A673 (cell line): ENCODE data around the gene TRAF3IP1. TPM values are rescaled to one million over a fixed set of nuclear protein-coding genes. Genes with fewer than 3 reads are reported as not detected.

ENCODE experiments used
- BruUV-seq: library from RNA; stranded (reverse); fragments of 400-500 nt; replicated peaks from 2 replicates; lab custom pipeline; 2021; lab: Mats Ljungman, UMichigan
- CTCF ChIA-PET: fragments of 300-600 bp; sonication (Branson Sonifier 250); formaldehyde crosslinking; loops from one replicate; lab custom pipeline; 2022; ENCODE audit warnings: antibody characterized with exemption; lab: Charles Lee
- POLR2A ChIA-PET: fragments of 300-600 bp; sonication (Branson Sonifier 250); formaldehyde crosslinking; loops from one replicate; lab custom pipeline; 2022; ENCODE audit warnings: antibody characterized with exemption; ENCODE audit not compliant: low non-redundant PET; lab: Charles Lee
- DNase-seq: peaks from one replicate; pipeline ENCODE4 v3.0.0-alpha.2; 2015; ENCODE audit warnings: low spot score
- H3K27ac ChIP-seq: fragments of 200-600 bp; sonication (generic); 2 replicates; pipeline ENCODE4 v1.5.1; 2016; ENCODE audit warnings: mixed run types, low read depth, mild to moderate bottlenecking, mixed read lengths, antibody characterized with exemption, low read length; ENCODE audit not compliant: poor library complexity, severe bottlenecking
- H3K27me3 ChIP-seq: fragments of 200-600 bp; sonication (generic); replicated peaks from 2 replicates; pipeline ENCODE4 v1.6.1; 2017; ENCODE audit warnings: mixed run types, low read depth, mild to moderate bottlenecking, mixed read lengths, antibody characterized with exemption, low read length; ENCODE audit not compliant: insufficient read depth, poor library complexity
- H3K36me3 ChIP-seq: fragments of 200-600 bp; sonication (generic); 2 replicates; pipeline ENCODE4 v1.6.1; 2016; ENCODE audit warnings: mixed run types, mild to moderate bottlenecking, mixed read lengths, antibody characterized with exemption, low read length; ENCODE audit not compliant: insufficient read depth, poor library complexity, severe bottlenecking
- H3K4me1 ChIP-seq: fragments of 200-600 bp; sonication (generic); 2 replicates; pipeline ENCODE4 v1.6.1; 2017; ENCODE audit warnings: mixed run types, mild to moderate bottlenecking, mixed read lengths, antibody characterized with exemption, low read length; ENCODE audit not compliant: insufficient read depth, poor library complexity, severe bottlenecking
- H3K4me3 ChIP-seq: fragments of 200-600 bp; sonication (generic); 2 replicates; pipeline ENCODE4 v1.5.1; 2016; ENCODE audit warnings: low read depth, mixed run types, mild to moderate bottlenecking, mixed read lengths, low read length; ENCODE audit not compliant: poor library complexity, severe bottlenecking
- H3K9me3 ChIP-seq: fragments of 200-600 bp; sonication (generic); 2 replicates; pipeline ENCODE4 v1.6.1; 2016; ENCODE audit warnings: mixed run types, low read depth, mild to moderate bottlenecking, mixed read lengths, antibody characterized with exemption, low read length; ENCODE audit not compliant: poor library complexity, severe bottlenecking
- CTCF ChIP-seq: fragments of 300-800, 200-600 bp; sonication (generic); conservative IDR thresholded peaks from 2 replicates; pipeline ENCODE4 v1.5.1; 2017; ENCODE audit warnings: low read depth, mild to moderate bottlenecking, antibody characterized with exemption, low read length, moderate library complexity, mixed read lengths
- EZH2 ChIP-seq: fragments of 200-600 bp; sonication (generic); IDR thresholded peaks from 2 replicates; pipeline ENCODE4 v1.6.1; 2017; ENCODE audit warnings: borderline replicate concordance, low read depth, mild to moderate bottlenecking, mixed read lengths, antibody characterized with exemption, low read length; ENCODE audit not compliant: poor library complexity, severe bottlenecking
- intact Hi-C: fragments of 100-400 bp; cut with micrococcal nuclease; formaldehyde crosslinking; loops from one replicate; pipeline ENCODE4 v1.10.0; 2022; ENCODE audit not compliant: unreplicated experiment
- total RNA-seq: library from RNA; stranded (reverse); gene quantifications from 2 replicates; pipeline ENCODE4 v1.2.3, GENCODE V29; 2021

TRAF3IP1 gene
- total RNA-seq, 1 experiment from 2014 or later, result 23.0 TPM

GRCh38 chr2:238304116-238304515 is 16.2 kb upstream of the TRAF3IP1 start:
- Histone ChIP-seq H3K27ac (no peak overlapping the region), H3K4me3 (no peak overlapping the region), H3K27me3 (no peaks in the 10 kb centered on the region), H3K36me3 (no peaks in the 10 kb centered on the region), H3K9me3 (no peaks in the 10 kb centered on the region), H3K4me1 (no peaks in the 10 kb centered on the region)
- no peak for TF ChIP-seq CTCF
- TF ChIP-seq EZH2, result no peak
- CTCF ChIA-PET, result no interaction called here
- POLR2A ChIA-PET, result no interaction called here
- no peak for DNase-seq
- no TSS peak for BruUV-seq
- intact Hi-C loops, result no loop called here

GRCh38 chr2:238305092-238305862 is 15.0 kb upstream of the TRAF3IP1 start:
- intact Hi-C loops, result no loop called here
- Histone ChIP-seq H3K9me3 (no peaks in the 10 kb centered on the region), H3K36me3 (no peaks in the 10 kb centered on the region), H3K4me3 (no peak overlapping the region), H3K27me3 (no peaks in the 10 kb centered on the region), H3K4me1 (no peaks in the 10 kb centered on the region), H3K27ac (no peak overlapping the region)
- DNase-seq, result no peak
- BruUV-seq, result no TSS peak
- POLR2A ChIA-PET, result no interaction called here
- CTCF ChIA-PET, result no interaction called here
- TF ChIP-seq EZH2 (no peak), CTCF (0 out of 2 replicates have a peak, but pooled peaks have one; percentile 26)

GRCh38 chr2:238305965-238306671 is 14.2 kb upstream of the TRAF3IP1 start:
- Histone ChIP-seq H3K27me3 (no peaks in the 10 kb centered on the region), H3K9me3 (no peaks in the 10 kb centered on the region), H3K4me1 (no peaks in the 10 kb centered on the region), H3K4me3 (no peak overlapping the region), H3K36me3 (no peaks in the 10 kb centered on the region), H3K27ac (no peak overlapping the region)
- ChIA-PET POLR2A (no interaction called here), CTCF (no interaction called here)
- TF ChIP-seq EZH2 (no peak), CTCF (no peak)
- no peak for DNase-seq
- no TSS peak for BruUV-seq
- intact Hi-C loops, result no loop called here
